HepG2 (cell line): ENCODE results near the gene NOVA2. TPM values are rescaled to one million over a fixed set of nuclear protein-coding genes. Genes with fewer than 3 reads are reported as not detected.

Experiments used
- ATAC-seq: fragments of 200-7000 bp; cut with Tn5 transposase; 3 replicates; pipeline ENCODE4 v1.9.1; 2020; ENCODE audit warnings: mild to moderate bottlenecking, moderate library complexity
- BruUV-seq: library from RNA; stranded (reverse); fragments of 400-500 nt; replicated peaks from 2 replicates; lab custom pipeline; 2021; lab: Mats Ljungman, UMichigan
- CTCF ChIA-PET: fragments of 300-600 bp; formaldehyde crosslinking; extraction: SDS; loops from one replicate; lab custom pipeline; 2021; ENCODE audit warnings: low total read pairs, inconsistent platforms, low intra/inter-chr PET ratio; lab: Yijun Ruan, JAX
- POLR2A ChIA-PET: fragments of 350-600 bp; sonication (Branson Sonifier 250); formaldehyde crosslinking; loops from one replicate; lab custom pipeline; 2020; ENCODE audit warnings: antibody characterized with exemption, inconsistent platforms; lab: Yijun Ruan, JAX
- DNase-seq: peaks from one replicate; pipeline ENCODE4 v3.0.0-alpha.2; 2015; ENCODE audit warnings: low spot score
- FAIRE-seq: peaks from 3 replicates; lab custom pipeline; 2011; peaks lifted over from hg19 to GRCh38; lab: Jason Lieb, UNC
- H2AFZ ChIP-seq: one replicate; pipeline ENCODE4 v1.6.1; 2011; ENCODE audit warnings: low read length, inconsistent platforms
- H3K27ac ChIP-seq: fragments of 300-600 bp; 3 replicates; pipeline ENCODE4 v1.8.0; 2011; ENCODE audit warnings: mixed run types, mild to moderate bottlenecking, mixed read lengths, low read length, inconsistent platforms; ENCODE audit not compliant: insufficient read depth; ENCODE audit errors: extremely low read length
- H3K27me3 ChIP-seq, 2 experiments: fragments of 200-600 bp in 1 of 2; 2 replicates in 1 of 2; 3 replicates in 1 of 2; pipeline versions ENCODE4 v1.6.0 to v1.8.0; 2011; ENCODE audit warnings: low read length in 2 of 2, mild to moderate bottlenecking in 2 of 2, moderate library complexity in 2 of 2, inconsistent platforms in 1 of 2; ENCODE audit not compliant: insufficient read depth in 2 of 2, control insufficient read depth in 1 of 2
- H3K36me3 ChIP-seq, 2 experiments: fragments of 200-600 bp in 1 of 2; replicated peaks in 1 of 2; 2 replicates in 1 of 2; 3 replicates in 1 of 2; pipeline versions ENCODE4 v1.5.1 to v1.8.0; 2011; ENCODE audit warnings: low read length in 2 of 2, inconsistent platforms in 1 of 2; ENCODE audit not compliant: insufficient read depth in 2 of 2, control insufficient read depth in 1 of 2
- H3K4me1 ChIP-seq: 2 replicates; pipeline ENCODE4 v1.5.1; 2012; ENCODE audit warnings: low read length, inconsistent platforms; ENCODE audit not compliant: insufficient read depth
- H3K4me2 ChIP-seq: 2 replicates; pipeline ENCODE4 v1.6.0; 2011; ENCODE audit warnings: low read depth, low read length, inconsistent platforms
- H3K4me3 ChIP-seq, 3 experiments: fragments of 200-600 bp in 1 of 3; sonication (generic), shearing (Covaris generic) in 1 of 3; replicated peaks in 1 of 3; 2 replicates each; pipeline ENCODE4 v1.5.1; 2011 to 2016; ENCODE audit warnings: low read length in 3 of 3, inconsistent platforms in 2 of 3, low read depth in 2 of 3, mild to moderate bottlenecking in 2 of 3, control low read depth in 1 of 3, mixed read lengths in 1 of 3; ENCODE audit not compliant: insufficient read depth in 1 of 3
- H3K79me2 ChIP-seq: one replicate; pipeline ENCODE4 v1.6.1; 2011; ENCODE audit warnings: low read length, inconsistent platforms; ENCODE audit not compliant: insufficient read depth
- H3K9ac ChIP-seq: 2 replicates; pipeline ENCODE4 v1.6.0; 2011; ENCODE audit warnings: mild to moderate bottlenecking, low read depth, low read length, inconsistent platforms; ENCODE audit not compliant: insufficient read depth
- H3K9me3 ChIP-seq: 2 replicates; pipeline ENCODE4 v1.5.1; 2012; ENCODE audit warnings: mild to moderate bottlenecking, low read length
- H4K20me1 ChIP-seq: 2 replicates; pipeline ENCODE4 v1.6.0; 2011; ENCODE audit warnings: inconsistent platforms, mild to moderate bottlenecking, low read length, moderate library complexity; ENCODE audit not compliant: insufficient read depth
- CBFB ChIP-seq: sonication (generic); formaldehyde crosslinking; IDR thresholded peaks from 2 replicates; pipeline ENCODE4 v1.4.0; 2020; ENCODE audit warnings: missing genetic modification reagents
- ELF1 ChIP-seq: sonication (generic); formaldehyde crosslinking; IDR thresholded peaks from 2 replicates; pipeline ENCODE4 v1.4.0; 2020; ENCODE audit warnings: missing genetic modification reagents
- FOSL1 ChIP-seq: sonication (generic); formaldehyde crosslinking; IDR thresholded peaks from 2 replicates; pipeline ENCODE4 v1.9.0; 2021; ENCODE audit warnings: missing genetic modification reagents, borderline replicate concordance
- GTF2F1 ChIP-seq: fragments of 150-350 bp; IDR thresholded peaks from 2 replicates; pipeline ENCODE4 v1.6.1; 2014; ENCODE audit warnings: low read length
- HNF4G ChIP-seq, 2 experiments: sonication (generic) in 1 of 2; formaldehyde crosslinking in 1 of 2; IDR thresholded peaks; 2 replicates each; pipeline versions ENCODE4 v1.4.0 to v1.6.1; 2011 to 2020; ENCODE audit warnings: borderline replicate concordance in 2 of 2, low read depth in 2 of 2, mild to moderate bottlenecking in 2 of 2, low read length in 1 of 2, missing genetic modification reagents in 1 of 2, moderate library complexity in 1 of 2
- PITX1 ChIP-seq: sonication (generic); formaldehyde crosslinking; IDR thresholded peaks from 2 replicates; pipeline ENCODE4 v1.5.1; 2020; ENCODE audit warnings: mild to moderate bottlenecking, missing genetic modification reagents
- SIN3B ChIP-seq: fragments of 150-350 bp; IDR thresholded peaks from 2 replicates; pipeline ENCODE4 v1.6.1; 2014; ENCODE audit warnings: low read length
- SMARCC2 ChIP-seq: fragments of 450-650 bp; IDR thresholded peaks from 2 replicates; pipeline ENCODE4 v1.6.1; 2017; ENCODE audit warnings: antibody characterized with exemption, mild to moderate bottlenecking
- SOX6 ChIP-seq, 2 experiments: fragments of 450-650 bp in 1 of 2; sonication (generic) in 1 of 2; formaldehyde crosslinking in 1 of 2; IDR thresholded peaks; 2 replicates each; pipeline versions ENCODE4 v1.4.0 to v1.6.1; 2017 to 2020; ENCODE audit warnings: antibody characterized with exemption in 1 of 2, mild to moderate bottlenecking in 1 of 2, missing genetic modification reagents in 1 of 2
- XRCC5 ChIP-seq: fragments of 200-400 bp; formaldehyde crosslinking; optimal IDR thresholded peaks from 2 replicates; pipeline ENCODE3; 2017; ENCODE audit warnings: mild to moderate bottlenecking, low read length
- ZFP36L2 ChIP-seq: sonication (generic); formaldehyde crosslinking; IDR thresholded peaks from 2 replicates; pipeline ENCODE4 v1.4.0; 2020; ENCODE audit warnings: missing genetic modification reagents
- ZKSCAN1 ChIP-seq: fragments of 150-350 bp; IDR thresholded peaks from 2 replicates; pipeline ENCODE4 v1.6.1; 2014; ENCODE audit warnings: low read length
- ZNF747 ChIP-seq: sonication (generic); formaldehyde crosslinking; IDR thresholded peaks from 2 replicates; pipeline ENCODE4 v1.8.1; 2023; ENCODE audit warnings: missing genetic modification reagents, mild to moderate bottlenecking, borderline replicate concordance
- WGBS: methylation state at CpG from one replicate; pipeline ENCODE4 v1.1.6; 2017; ENCODE audit warnings: low lambda C conversion rate; 5-methylcytosine and 5-hydroxymethylcytosine counted together
- in situ Hi-C: cut with HindIII; loops from 2 replicates; pipeline ENCODE4 v1.10.0; 2017; ENCODE audit warnings: low pct_unique_long_range_greater_than_20kb; ENCODE audit not compliant: extremely low pct_ligation_motif_present
- intact Hi-C: fragments of 100-400 bp; cut with micrococcal nuclease; formaldehyde crosslinking; loops from one replicate; pipeline ENCODE4 v1.10.0; 2022; ENCODE audit not compliant: unreplicated experiment
- polyA plus RNA-seq, 8 experiments: library from polyadenylated mRNA; depleted of rRNA in 3 of 8; stranded (reverse) in 7 of 8; unstranded in 1 of 8; fragments of >200 nt; fragmentation: Illumina TruSeq in 4 of 8; extraction: Trizol in 4 of 8; gene quantifications; 2 replicates each; pipeline versions ENCODE4 v1.2.1 to v1.2.3, GENCODE V29; 2011 to 2016; ENCODE audit warnings: low read depth in 4 of 8, missing spikeins in 1 of 8, mixed read lengths in 1 of 8; ENCODE audit not compliant: insufficient read depth in 1 of 8
- total RNA-seq, 5 experiments: library from RNA; depleted of rRNA; stranded (reverse); fragments of >200 nt; fragmentation: Illumina TruSeq; extraction: Trizol; gene quantifications; 2 replicates each; pipeline ENCODE4 v1.2.3, GENCODE V29; 2016; ENCODE audit warnings: low read depth in 1 of 5
- TF ChIP-seq, protein P1 (sequence below): sonication (generic); formaldehyde crosslinking; IDR thresholded peaks from 2 replicates; pipeline ENCODE4 v1.5.0; 2020; ENCODE audit warnings: missing genetic modification reagents
- TF ChIP-seq, protein P2 (sequence below): sonication (generic); formaldehyde crosslinking; IDR thresholded peaks from 2 replicates; pipeline ENCODE4 v1.5.1; 2020; ENCODE audit warnings: missing genetic modification reagents, mild to moderate bottlenecking, borderline replicate concordance

Gene NOVA2
- total and polyA plus RNA-seq, 2 of the 13 experiments (the other 11 are each of a cell fraction or from before 2014, with no cell fraction given), result not detected

GRCh38 chr19:45906221-45906620 is 67.4 kb downstream of the NOVA2 start (continued):
- TF ChIP-seq, protein P1, sequence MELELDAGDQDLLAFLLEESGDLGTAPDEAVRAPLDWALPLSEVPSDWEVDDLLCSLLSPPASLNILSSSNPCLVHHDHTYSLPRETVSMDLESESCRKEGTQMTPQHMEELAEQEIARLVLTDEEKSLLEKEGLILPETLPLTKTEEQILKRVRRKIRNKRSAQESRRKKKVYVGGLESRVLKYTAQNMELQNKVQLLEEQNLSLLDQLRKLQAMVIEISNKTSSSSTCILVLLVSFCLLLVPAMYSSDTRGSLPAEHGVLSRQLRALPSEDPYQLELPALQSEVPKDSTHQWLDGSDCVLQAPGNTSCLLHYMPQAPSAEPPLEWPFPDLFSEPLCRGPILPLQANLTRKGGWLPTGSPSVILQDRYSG, result no peak
- TF ChIP-seq GTF2F1 (no peak), HNF4G (IDR thresholded peaks at IDR 0.05; ENCODE audit: borderline replicate concordance, low read depth, low read length) (no peak), HNF4G (CRISPR knock-in tag; IDR thresholded peaks at IDR 0.05; ENCODE audit: borderline replicate concordance, low read depth) (no peak), PITX1 (CRISPR knock-in tag) (no peak)

- Histone ChIP-seq H4K20me1 (no peaks in the 10 kb centered on the region), H2AFZ (no peak overlapping the region), H3K79me2 (peaks cover 14% of the 10 kb centered on the region), H3K4me3 (no peak overlapping the region), H3K9me3 (no peaks in the 10 kb centered on the region), H3K4me1 (peaks cover 32% of the 10 kb centered on the region), H3K27me3 (peaks cover 0 to 3% of the 10 kb centered on the region in 2 experiments; a peak in 2 of 5 replicates), H3K27ac (no peak overlapping the region), H3K4me2 (no peak overlapping the region), H3K9ac (no peak overlapping the region), H3K36me3 (0 out of 5 replicates have a peak, but pooled peaks cover 0 to 2% of the 10 kb centered on the region in 2 experiments)
- no peak for ATAC-seq
- no TSS peak for BruUV-seq
- intact Hi-C loops (no loop called here), in situ Hi-C loops (loop anchor here (10.0 kb wide), 1 partner anchor 170 kb away; no protein-coding TSS in a partner anchor)
- ChIA-PET CTCF (no interaction called here), POLR2A (no interaction called here)
- TF ChIP-seq SOX6 (IDR thresholded peaks at IDR 0.05) (no peak), SOX6 (CRISPR knock-in tag; IDR thresholded peaks at IDR 0.05) (no peak), SMARCC2 (no peak), ZFP36L2 (CRISPR knock-in tag) (no peak), ZKSCAN1 (no peak), ELF1 (no peak), SIN3B (no peak), CBFB (no peak), ZNF747 (CRISPR knock-in tag) (no peak), XRCC5 (no peak), FOSL1 (no peak)
- TF ChIP-seq, protein P2, sequence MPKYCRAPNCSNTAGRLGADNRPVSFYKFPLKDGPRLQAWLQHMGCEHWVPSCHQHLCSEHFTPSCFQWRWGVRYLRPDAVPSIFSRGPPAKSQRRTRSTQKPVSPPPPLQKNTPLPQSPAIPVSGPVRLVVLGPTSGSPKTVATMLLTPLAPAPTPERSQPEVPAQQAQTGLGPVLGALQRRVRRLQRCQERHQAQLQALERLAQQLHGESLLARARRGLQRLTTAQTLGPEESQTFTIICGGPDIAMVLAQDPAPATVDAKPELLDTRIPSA (CRISPR knock-in tag), result no peak
- DNase-seq, result no peak
- no peak for FAIRE-seq
- 51% methylated on average over 10 of the region's 10 CpGs for WGBS
Measured at GRCh38 chr19:45905011-45905410, 68.7 kb downstream of the NOVA2 start.
